NAMALWA (cell line): ENCODE results near the gene SH3BP2.

Experiments
- DNase-seq: peaks from one replicate; pipeline ENCODE4 v3.0.0-alpha.2; 2015; ENCODE audit warnings: low spot score

Gene SH3BP2

GRCh38 chr4:2856266-2856665 is 63.4 kb downstream of the SH3BP2 start:
- DNase-seq = no peak

DNA sequence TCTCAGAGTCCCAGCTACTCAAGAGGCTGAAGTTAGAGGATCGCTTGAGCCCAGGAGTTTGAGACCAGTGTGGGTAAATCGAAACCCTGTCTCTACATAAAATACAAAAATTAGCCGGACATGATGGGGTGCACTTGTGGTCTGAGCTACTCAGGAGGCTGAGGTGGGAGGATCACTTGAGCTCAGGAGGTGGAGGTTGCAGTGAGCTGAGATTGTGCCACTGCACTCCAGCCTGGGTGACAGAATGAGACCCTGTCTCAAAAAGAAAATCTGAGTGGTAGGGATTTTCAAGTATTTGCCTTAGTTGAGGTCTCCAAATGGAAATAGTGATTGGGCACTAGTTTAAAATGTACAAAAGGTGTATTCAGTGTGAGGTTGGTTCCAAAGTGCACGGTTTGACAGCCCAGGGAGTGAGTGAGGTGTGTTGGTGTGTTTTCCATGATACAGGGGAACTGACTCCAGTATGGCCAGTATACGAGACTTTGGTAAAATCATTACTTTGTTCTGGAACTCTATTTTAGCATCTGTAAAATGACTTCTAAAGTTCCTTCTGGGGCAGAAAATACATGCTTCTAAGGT is 64.6 kb downstream of the SH3BP2 start:
- no peak for DNase-seq

- DNase-seq = no peak
These were observed 65.7 kb downstream of the SH3BP2 start for GRCh38 chr4:2858451-2859217.

- DNase-seq = peak; percentile 71
These were observed 66.6 kb downstream of the SH3BP2 start for GRCh38 chr4:2859514-2859913.

- no peak for DNase-seq
These were observed 67.8 kb downstream of the SH3BP2 start for GRCh38 chr4:2860391-2861348.

DNA sequence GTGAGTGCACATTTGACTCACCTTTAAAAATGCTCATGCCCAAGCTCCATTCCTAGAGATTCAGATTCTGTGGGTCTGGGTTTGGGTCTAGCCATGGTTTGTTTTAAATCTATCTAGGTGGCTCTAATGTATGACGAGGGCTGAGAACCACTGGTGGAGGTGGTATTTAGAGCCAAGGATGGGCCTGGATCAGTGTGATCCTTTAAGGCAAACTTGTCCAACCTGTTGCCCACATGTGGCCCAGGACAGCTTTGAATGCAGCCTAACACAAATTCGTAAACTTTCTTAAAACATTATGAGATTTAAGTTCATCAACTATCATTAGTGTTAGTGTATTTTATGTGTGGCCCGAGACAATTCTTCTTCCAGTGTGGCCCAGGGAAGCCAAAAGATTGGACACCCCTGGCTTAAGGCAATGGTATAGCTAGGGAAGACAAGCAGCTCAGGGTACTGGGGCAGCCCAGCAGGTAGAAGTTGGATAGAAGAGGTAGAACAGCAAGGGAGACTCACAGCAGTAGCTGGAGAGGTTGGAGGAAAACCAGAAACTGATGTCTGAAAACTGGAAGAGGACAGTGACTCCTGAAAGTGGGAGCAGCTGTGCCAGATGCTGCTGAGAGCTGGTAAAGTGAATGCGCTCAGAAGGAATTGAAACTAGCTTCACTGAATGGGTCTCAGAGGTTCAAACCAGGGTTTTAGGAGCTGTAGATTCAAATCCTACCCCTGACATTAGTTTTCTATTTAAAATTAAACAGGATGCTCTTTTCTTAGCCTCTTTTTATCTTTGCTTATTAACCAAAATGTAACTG is 68.9 kb downstream of the SH3BP2 start:
- no peak for DNase-seq

- DNase-seq = no peak
These were observed 69.6 kb downstream of the SH3BP2 start for GRCh38 chr4:2862528-2862927.

- DNase-seq = no peak
These were observed 70.8 kb downstream of the SH3BP2 start for GRCh38 chr4:2863649-2864048.

DNA sequence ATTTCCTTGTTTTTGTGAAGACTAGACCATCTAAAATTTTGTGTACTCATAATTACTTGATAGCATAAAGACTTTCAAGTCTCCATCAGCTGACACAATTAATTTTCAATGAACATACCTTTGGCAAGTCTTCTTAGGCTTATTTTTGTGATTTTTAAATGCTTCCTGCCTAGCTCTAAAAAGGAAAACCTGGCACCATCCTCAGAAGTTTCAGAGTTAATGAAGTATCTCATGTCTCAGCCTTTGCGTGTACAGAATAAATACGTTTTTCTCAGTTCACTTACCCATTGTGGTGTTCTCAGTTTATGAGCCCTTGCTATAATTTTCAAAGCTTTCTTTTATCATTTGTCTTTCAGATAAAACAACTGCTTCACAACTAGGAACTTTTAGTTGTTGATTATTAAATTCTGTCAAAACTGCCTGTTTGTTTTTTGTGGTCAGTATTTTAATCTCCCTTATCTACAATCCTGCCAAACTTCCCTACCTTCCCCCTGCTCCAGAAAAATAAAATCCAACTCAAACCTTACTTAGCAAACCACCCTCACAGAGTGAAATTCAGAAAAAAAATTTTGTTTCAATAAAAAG is 72.4 kb downstream of the SH3BP2 start:
- no peak for DNase-seq

GRCh38 chr4:2866160-2866861 is 73.4 kb downstream of the SH3BP2 start:
- DNase-seq = no peak

DNA sequence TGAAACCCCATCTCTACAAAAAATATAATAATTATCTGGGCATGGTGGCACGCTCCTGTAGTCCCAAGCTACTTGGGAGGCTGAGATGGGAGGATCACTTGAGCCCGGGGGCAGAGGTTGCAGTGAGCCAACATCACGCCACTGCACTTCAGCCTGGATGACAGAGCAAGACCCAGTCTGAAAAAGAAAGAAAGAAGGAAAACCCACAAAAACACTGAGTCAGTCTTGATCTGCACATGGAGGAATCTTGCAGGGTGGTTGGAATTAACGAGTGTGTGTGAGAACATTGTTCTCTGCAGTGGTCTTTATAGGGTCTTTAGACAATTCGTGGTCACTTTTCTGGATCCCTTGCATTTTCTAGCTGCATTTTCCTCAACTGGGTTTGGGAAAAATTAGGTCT is 74.0 kb downstream of the SH3BP2 start:
- DNase-seq = no peak

GRCh38 chr4:2867758-2868491 is 75.0 kb downstream of the SH3BP2 start:
- no peak for DNase-seq

DNA sequence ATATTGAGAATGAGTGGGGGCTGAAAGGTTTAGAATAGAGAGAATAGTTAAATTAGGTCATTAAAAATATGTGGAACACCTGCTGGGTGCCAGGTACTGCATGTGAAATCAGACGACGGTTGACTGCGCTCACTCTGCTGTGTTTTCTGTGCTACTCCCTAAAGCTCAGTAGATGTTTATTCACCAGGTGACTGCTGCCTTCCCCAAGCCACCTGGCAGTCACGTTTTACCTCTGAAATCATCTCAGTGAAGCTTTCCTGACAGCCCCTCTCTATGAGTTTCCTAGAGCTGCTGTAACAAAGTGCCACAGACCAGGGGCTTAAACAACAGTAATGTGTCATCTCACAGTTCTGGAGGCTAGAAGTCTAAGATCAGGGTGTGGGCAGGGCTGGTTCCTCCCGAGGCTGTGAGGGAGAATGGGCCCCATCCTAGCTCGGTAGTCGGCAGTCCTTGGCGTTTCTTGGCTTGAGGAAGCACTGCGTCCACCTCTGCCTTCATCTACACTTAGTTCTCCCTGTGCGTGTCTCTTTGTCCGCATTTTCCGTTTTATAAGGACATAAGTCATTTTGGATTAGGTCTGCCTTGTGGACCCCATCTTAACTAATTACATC is 76.1 kb downstream of the SH3BP2 start:
- no peak for DNase-seq

- DNase-seq = no peak
These were observed 76.8 kb downstream of the SH3BP2 start for GRCh38 chr4:2869659-2870058.

DNA sequence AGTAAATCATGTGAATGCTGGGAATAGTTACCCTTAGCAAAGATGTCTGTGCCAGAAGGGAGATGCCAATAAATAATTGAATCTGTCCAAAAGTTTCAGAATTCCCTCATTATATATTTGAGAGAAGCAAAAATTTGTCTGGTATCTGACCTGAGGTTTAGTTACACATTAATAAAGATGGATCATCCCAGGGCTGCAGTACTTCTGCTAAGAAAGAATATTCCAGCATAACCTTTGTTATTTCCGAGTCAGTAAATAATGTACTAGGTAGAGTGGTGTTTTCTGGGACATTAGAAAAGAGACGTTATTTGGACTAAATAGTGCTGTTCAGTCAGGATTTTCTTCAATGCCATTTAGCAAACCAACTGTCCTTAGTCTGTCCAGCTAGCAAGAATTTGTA is 77.2 kb downstream of the SH3BP2 start:
- no peak for DNase-seq

GRCh38 chr4:2871466-2871865 is 78.6 kb downstream of the SH3BP2 start:
- no peak for DNase-seq

- no peak for DNase-seq
These were observed 79.0 kb downstream of the SH3BP2 start for GRCh38 chr4:2871911-2872310.

GRCh38 chr4:2873329-2873728 is 80.4 kb downstream of the SH3BP2 start:
- no peak for DNase-seq

- DNase-seq = no peak
These were observed 82.0 kb downstream of the SH3BP2 start for GRCh38 chr4:2874861-2875260.

DNA sequence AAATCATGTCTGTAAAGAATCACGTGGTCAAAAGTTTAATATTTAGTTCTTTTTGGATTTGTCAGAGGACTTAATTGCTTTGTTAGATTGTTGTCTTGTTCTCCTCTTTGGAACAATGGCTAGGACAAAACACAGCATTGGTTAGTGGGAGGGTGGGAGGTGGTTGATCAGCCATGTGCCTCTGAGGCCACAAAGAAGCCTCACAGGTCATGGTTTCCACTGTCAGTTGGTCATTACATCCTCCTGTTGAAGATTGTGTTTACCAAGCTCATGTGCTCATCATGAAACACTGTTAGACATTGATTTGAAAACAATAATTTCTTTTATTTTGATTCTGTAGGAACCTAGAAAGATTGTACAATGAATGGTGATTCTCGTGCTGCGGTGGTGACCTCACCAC is 82.7 kb downstream of the SH3BP2 start:
- no peak for DNase-seq
